ENCODE data around the gene LUC7L3.
A peak's percentile ranks its signal among the peaks of the same experiment; 100 is the strongest.

LUC7L3 gene

DNA sequence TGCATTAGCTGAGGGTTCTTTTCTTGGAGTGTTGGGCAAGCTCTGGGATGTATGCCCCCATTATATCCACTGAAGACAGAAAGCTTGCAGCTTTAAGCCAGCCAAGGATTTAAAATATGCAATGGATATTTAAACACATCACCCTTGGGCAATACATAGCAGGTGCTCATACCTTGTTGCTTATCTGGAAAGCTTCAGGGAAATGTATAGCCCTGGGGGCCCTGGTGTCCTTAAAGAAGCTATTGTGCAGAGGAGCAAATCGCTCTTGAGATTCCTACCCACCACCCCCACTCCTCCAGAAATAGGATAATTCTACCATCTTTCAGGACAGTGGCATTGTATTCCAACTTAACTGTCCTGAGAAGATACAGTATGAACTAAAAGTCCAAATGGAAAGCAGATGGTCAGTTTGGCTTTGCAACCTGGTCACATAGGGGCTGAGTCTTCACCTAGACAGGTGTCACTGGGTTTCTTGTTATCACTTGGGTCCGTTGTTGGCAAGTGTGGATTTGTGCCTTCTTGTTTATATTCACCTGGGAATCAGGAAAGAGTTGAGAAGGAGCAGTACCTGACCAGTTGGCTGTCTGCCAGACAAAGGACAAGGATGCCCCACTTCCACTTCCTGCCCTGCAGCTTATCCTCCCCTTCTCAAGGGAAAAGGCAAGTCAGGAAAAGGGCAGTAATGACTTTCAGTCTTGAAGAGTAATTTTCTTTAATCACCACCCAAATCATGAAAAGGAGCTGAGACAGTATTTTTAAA is 44.5 kb downstream of the LUC7L3 start:
- DNase-seq, result no peak

DNA sequence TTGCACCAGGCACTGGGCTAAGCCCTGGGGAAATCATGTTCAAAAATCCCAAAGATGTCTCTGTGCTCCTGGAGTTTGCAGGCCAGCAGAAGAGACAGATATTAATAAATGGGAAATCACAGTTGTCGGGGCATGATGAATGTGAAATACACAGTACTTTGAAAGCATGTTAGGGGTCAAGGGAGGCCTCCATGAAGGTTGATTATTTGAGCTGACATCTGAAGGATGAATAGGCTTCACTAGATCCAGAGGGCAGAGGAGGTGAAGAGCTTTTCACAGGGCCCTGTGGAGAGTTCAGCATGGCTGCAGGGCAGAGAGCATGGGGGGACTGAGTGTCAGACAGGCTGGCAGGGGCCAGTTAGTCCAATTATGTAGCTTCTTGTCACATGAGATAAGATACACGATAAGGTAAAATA is 45.3 kb downstream of the LUC7L3 start:
- DNase-seq, result no peak

DNA sequence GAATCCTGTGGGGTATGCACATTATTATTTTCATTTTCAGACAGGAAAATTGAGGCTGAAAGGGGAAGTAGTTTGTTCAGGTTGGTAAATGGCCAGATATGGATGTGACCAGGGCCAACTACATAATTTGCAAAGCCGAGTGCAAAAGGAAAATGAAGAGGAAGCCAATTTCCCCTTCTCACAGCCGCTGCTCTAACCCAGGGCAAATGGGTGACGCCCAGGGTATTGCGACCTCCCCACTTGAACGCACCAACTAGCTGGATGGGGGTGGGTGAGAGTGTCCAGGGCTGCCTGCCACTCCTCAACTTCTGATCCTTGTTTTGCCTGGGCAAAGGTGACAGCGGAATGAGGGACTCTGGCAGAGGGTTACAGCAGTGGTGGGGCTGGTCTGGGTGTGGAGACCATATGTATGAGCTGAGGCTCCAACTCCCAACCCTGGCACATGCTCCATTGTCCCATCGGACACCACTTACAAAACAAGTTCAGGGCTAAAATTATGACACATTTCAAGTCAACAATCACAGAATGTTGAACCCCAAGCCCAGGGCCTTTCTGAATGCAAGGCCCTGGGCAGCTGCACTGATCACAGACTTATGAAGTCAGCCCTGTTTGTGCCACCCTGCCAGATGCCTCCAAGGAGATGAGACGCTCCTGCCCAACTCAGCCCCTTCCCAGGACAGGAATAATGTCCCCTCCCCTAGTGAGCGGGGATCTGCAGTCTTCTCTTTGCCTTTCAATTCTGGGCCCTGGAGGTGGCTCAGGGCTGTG is 46.2 kb downstream of the LUC7L3 start:
- no peak for DNase-seq

DNA sequence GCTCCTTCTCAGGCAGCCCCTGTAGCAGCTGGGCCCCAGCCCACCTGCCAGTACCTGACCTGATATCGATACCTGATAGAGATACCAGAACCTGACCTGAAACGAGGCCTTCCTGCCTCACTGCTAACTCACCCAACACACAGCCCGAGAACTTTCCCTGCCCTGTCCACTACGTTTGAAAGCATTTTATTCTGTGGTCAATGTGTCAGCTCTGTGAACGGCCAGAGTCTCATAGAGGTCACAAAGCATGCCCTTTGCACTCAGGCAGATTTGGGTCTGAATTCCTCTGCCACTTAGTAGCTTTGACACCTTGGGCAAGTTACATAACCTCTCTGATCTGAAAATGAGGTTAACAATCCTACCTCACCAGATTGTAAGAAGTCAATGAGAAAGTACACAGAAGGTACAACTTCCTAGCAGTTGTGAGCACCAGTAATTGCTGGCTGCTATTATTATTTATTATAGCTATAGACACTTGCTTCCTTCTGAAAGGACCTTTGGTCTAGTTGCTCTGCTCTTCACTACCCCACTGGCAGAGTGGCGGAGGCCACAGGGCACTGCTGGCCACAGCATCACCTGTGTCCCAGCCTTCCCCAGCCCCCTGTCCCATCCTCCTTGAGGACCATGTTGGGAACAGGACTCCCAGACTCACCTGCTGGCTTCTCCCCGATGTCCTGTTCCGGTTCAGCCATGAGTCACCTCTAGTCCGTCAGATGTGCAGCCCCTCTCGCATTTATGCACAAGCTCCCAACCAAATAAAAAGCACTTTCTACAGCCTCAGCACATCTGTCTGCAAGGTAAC is 47.0 kb downstream of the LUC7L3 start:
- DNase-seq, result no peak

DNA sequence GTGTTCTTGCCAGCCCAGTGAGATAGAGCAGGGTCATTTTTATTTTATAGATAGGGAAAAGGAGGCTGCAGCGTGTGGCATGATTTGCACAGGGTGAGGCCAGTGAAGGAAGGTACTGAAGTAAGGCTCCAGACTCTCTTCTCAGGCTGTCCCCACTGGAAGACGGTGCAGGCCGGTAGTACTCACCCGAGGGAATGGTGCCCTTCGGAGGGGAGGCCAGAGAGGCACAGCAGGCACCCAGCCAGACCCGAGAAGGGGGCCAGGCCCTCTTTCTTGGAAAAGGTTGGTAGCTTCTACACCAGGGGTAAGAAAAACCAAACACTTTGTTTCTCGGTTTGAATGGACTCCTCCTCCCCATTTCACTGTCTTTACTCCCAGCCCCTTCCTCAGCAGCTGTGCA is 47.6 kb downstream of the LUC7L3 start:
- no peak for DNase-seq

DNA sequence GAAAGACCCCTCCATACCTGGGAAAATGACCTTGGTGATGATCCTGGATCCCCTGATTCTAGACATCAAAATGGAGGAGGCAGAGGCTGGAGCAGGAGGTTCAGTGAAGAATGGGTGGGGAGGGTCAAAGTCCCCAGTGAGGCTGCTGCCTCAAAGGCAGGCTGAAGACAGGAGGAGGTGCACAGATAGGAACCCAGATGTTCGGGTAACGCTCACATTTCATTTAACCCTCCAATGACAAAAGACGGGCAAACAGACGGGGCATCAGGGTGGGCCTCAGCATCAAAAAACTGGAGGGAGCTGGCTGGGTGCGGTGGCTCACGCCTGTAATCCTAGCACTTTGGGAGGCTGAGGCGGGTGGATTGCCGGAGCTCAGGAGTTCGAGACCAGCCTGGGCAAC is 48.0 kb downstream of the LUC7L3 start, which contains the start of gene ANKRD40CL:
Gene ANKRD40CL (minus strand): TSS at position 73 of the 400 bp plus-strand sequence. CDS start 605 bp downstream, outside the sequence.
- DNase-seq, result no peak

DNA sequence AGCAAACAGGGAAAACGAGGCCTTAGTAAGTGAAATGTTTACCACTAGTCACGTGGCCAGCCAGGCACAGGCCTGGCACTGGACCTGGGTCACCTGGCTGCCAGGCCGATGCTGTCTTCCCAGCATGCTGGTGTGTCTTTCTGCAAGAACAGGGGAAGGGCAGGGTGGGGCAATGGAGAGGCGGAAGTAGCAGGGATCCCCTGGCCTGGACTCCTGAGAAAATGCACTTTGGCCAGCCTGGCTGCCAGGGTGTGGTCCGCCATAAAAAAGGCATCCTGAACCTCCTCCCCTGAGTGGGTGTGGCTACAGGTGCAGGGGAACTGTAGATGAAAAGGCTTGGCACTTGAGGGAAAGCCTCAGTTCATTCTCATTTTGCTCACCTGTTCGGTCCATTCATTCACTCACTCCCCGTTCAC is 49.0 kb downstream of the LUC7L3 start:
- DNase-seq, result no peak

DNA sequence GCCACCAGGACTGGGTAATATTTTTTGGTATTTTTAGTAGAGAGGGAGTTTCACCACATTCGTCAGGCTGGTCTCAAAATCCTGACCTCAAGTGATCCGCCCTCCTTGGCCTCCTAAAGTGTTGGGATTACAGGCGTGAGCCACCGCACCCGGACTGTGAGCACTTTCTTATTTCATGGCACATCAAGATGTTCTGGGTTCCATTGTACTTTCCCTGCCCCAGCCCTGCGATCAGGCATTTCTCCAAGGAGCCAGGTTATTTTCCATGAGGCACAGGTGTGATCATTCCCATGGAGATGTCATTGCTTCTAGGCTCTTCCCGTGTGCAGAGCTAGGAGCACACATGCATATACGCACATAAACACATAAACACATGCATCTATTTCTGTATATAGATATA is 50.5 kb downstream of the LUC7L3 start:
- DNase-seq, result no peak

DNA sequence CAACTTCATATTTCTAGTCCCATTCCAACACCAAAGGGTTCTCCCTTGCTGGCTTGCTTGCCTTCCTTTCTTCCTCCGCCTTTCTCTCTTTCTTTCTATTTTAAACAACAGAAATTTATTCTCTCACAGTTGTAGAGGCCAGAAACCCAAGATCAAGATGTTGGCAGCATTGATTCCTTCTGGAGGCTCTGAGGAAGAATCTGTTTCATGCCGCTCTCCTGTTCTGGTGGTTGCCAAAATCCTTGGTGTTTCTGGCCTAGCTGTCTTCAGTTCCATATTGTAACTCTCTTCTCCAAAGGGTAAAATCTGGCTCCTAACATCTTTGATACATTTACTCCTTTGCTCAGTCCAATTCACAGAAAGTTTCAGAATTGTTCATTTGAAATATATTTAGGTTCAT is 50.9 kb downstream of the LUC7L3 start:
- no peak for DNase-seq

DNA sequence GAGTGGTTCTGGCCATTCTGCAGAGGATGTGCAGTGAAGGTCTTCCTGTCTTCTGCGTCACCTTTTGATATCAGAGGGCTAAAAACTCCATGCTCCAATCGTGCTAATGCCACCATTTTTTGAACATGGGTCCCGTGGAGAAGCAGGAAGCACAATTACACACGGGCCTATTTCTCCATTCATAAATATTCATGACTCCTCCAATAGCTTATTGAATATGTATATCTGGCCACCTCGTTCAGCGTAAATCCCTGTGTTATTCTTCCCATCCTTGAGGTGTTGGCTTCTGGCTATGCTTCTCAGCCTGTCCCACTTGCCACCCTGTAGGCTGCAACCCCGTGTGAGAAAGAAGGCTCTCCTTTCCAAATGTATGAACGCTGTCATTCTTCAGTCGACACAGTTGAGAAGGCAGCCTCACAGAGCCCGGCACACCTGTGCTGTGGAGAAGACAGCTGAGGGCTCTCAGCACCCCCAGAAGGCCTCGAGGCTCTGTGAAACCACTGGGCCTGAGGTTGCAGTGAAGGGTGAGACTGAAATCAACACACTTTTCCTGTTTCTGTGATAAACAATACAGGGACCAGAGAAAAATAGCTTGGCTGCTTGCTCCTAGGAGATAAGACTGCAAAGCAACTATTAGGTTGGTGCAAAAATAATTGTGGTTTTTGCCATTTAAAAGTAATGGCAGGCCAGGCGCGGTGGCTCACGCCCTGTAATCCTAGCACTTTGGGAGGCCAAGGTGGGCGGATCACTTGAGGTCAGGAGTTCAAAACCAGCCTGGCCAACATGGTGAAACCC is 52.8 kb downstream of the LUC7L3 start:
- no peak for DNase-seq

DNA sequence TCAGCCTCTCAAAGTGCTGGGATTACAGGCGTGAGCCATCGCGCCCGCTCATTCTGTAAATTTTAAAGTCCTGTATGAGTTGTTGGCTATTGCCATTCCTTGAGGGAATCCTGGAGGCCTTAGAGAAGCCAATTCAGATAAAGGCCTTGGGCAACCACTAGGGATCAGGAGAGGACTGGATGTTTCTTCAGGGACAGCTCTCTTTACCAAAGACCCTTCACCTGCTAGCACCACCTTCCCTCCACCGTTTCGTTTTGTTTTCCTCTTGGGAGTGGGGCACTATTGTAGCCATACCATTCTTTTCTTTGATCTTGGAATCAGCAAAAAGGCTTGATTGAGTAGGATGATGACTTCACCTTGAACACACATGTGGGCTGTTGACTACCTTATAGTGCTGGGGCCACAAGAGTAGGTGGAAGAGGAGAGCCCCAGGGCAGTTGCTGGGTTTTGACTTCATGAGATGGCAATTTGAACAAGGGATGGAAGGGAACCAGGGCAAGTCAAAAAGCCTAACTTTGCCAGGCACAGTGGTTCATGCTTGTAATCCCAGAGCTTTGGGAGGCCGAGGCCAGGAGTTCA is 54.9 kb downstream of the LUC7L3 start:
- no peak for DNase-seq

DNA sequence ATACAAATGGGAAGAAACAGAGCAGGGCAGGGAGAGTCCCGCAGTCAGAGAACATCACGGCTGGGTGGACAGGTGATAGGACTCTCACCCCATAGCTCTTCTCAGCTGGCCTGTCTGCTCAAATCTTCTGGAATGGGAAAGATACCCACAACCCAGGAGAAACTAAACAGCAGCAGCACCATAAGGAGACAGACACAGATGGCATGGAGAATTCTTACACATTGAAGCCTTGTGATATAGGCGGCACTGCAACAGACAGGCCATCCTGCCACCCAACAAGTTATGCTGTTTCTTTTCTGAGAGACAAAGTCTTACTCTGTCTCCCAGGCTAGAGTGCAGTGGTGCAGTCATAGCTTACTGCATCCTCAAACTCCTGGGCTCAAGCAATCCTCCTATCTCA is 56.5 kb downstream of the LUC7L3 start:
- no peak for DNase-seq

DNA sequence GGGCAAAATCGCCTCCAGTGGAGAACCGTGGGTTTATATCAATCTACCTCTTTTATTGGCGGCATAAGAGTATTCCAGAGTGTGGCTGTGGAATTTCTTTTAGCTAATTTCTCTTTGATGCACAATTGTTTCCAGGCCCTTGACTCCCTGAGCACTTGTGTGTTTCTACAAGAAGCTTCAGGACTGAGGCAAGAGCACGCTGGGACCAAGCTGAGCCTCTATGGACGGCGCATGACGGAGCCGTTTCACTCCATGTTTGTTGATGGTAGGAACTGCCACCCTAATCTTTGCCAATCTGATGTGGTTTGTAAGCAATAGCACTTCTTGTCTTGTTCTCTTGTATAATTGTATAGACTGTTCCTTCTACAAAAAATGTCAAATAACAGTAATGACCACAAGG is 59.1 kb downstream of the LUC7L3 start:
- no peak for DNase-seq

DNA sequence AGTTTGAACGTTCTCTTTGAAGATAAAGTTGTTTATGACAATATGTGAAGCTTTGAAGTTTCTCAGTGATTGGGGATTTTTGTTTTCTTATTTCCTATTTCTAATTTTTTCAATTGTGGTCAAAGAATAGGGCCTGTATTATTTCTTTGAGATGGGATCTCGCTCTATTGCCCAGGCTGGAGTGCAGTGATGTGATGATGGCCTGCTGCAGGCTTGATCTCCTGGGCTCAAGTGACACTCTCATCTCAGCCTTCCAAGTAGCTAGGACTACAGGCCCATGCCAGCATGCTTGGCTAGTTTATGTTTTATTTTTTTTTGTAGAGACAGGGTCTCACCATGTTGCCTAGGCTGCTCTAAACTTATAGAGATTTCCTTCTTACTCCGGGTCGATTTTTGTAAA is 59.6 kb downstream of the LUC7L3 start:
- DNase-seq, result no peak

DNA sequence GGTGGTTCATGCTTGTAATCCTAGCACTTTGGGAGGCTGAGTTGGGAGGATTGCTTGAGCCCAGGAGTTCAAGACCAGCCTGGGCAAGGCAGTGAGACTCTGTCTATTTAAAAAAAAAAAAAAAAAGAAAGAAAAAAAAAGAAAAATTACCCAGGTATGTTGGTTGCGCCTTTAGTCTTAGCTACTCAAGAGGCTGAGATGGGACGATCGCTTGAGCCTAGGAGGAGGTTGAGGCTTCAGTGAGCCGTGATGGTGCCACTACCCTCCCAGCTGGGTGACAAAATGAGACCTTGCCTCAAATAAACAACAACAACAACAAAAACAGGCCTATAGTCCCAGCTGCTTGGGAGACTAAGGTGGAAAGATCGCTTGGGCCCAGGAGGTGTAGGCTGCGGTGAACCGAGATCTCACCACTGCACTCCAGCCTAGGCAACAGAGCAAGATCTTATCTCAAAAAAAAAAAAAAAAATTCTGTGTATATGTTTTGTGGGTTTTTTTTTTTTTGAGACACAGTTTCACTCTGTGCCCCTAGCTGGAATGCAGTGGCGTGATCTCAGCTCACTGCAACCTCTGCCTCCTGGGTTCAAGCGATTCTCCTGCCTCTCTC is 60.4 kb downstream of the LUC7L3 start:
- DNase-seq, result no peak

DNA sequence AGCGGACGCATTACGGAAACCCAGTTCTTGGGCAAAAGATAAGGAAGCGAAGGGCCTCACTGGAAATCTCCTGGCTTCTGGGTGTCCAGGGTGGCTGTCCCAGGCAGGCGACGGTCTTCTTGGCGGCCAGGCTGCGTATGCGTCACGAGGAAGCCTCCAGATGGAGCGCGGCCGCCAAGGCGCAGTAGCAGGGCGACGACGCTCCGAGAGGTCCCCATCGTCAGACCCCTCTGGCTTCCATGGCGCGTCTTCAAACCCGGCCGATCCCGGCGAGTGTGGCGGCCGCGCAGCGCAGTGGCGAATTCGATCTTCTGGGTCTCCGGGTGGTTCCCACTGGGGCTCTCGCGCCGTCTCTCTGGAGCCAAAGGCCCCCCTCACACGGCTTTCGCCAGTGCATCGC is 61.8 kb downstream of the LUC7L3 start:
- DNase-seq, result no peak

DNA sequence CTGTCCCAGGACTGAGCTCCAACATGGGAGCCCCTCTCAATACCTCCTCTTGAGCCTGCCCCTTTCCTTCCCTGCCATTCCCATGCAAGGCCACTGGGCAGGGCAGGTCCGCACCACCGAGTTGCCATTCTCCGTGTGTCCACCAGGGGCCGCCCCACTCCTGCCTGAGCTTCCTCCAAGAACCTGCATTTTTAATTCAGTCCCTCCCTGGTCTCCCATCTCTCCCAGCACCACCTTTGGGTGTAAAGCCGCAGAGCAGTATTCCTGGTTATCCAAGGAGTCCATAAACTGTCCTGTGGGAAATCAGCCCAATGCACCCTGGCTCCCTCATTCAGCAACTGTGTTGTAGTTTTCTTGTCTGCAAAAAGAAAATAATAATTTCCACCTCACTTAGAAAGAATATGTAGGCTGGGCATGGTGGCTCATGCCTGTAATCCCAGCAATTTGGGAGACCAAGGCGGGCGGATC is 63.8 kb downstream of the LUC7L3 start:
- peak; percentile 78 for DNase-seq

DNA sequence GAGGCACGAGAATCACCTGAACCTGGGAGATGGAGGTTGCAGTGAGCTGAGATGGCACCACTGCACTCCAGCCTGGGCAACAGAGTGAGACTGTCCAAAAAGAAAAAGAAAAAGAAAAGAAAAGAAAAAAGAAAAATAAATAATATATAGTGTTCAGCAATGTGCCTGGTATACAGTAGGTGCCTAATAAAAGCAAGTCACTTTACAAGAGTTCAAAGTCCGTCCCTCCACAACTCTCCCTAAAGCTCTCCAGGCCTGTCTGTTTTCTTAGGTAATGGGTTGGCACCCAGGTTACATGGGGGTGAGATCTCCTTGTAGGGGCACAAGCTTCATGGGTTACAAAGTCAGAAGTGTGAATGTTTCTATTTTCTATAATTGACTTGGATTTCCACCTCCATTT is 64.5 kb downstream of the LUC7L3 start:
- no peak for DNase-seq

DNA sequence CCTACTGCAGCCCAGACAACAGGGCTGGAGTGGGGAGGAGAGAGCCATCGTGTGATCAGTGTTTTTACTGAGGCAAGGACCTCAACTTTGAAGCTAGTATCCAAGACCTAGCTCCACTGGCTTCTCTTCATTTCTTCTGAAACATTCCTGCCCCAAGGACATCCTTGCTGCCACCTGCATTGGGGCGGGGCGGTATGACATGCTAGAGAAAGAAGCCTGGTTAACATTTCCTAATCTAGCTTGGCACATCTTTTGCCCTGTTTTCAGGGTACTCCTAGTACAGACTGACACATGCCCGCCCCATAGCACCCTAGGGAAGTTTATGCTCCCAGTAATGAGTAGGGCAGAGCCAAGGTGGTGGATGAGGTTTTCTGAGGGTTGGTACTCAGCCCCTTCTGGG is 65.7 kb downstream of the LUC7L3 start:
- no peak for DNase-seq

DNA sequence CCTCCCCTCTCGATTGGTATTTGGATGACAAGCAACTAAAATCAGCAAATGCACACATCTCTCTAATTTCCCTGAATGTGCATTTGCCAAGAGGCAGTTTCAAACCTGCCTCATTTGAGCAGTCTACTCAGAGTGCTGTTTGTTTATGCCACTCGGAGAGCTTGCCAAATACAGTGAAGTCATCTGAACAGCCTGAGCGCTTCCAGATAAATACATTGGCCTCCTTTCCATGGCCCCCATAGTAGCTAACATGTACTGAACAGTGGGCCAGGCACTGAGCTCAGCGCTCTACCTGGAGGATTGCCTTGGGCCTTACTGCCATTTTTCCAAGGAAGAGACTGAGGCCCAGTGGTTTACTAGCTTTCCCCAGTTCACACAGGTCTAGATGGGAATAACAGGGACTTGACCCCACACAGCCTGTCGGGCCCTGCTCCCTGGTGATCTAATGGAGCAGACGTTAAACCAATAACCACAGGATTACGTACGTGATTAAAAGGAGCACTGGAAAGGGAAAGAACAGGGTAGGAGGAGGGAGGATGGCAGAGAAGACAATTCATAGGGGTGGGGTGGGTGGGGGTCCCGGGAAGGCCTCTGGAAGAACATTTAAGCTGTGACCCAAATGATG is 66.7 kb downstream of the LUC7L3 start:
- peak; percentile 30 for DNase-seq

DNA sequence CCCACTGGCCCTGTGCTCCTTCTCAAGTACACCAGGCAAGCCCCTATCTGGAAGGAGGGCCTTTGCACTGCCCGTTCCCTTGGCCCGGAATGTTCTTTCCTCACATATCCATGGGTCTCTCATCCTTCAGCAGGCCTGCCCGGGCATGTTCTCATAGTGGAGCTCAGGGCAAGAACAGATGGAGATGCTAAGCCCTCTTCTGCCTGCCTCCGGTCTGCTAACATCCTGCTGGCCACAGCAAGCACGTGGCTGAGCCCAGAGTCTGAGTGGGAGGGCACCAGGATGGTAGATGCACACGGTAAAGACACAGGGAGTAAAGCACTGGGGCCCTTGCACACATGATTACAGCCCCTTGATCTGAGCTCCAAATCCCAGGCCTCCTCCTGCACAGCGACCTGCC is 67.7 kb downstream of the LUC7L3 start:
- no peak for DNase-seq

All from fibroblast of skin of right quadriceps (primary cell).